Stomach (tissue), 9 donors: ENCODE data around the gene SKP1. TPM values are rescaled to one million over a fixed set of nuclear protein-coding genes. Genes with fewer than 3 reads are reported as not detected.
A peak's percentile ranks its signal among the peaks of the same experiment; 100 is the strongest.

ENCODE experiments used
- DNase-seq, 2 donors: peaks; one replicate each; pipeline versions ENCODE4 v3.0.0 to v3.0.0-alpha.2; 2013 to 2019
- H3K27ac ChIP-seq, 5 donors: fragments of 200-600 bp in 4 of 5; sonication (generic) in 4 of 5; one replicate each; pipeline ENCODE4 v1.5.1; 2013 to 2019; ENCODE audit warnings: mild to moderate bottlenecking in 1 of 5, moderate library complexity in 1 of 5
- H3K27me3 ChIP-seq, 3 donors: fragments of 200-600 bp; sonication (generic); one replicate each; pipeline ENCODE4 v1.5.1; 2017 to 2019; ENCODE audit warnings: mixed run types in 1 of 3
- H3K36me3 ChIP-seq, 4 donors: fragments of 200-600 bp; sonication (generic); 1 replicate in 3 of 4; 2 replicates in 1 of 4; pipeline ENCODE4 v1.5.1; 2016 to 2019
- H3K4me1 ChIP-seq, 4 donors: fragments of 200-600 bp; sonication (generic); one replicate each; pipeline ENCODE4 v1.5.1; 2016 to 2019
- H3K4me3 ChIP-seq, 4 donors: fragments of 200-600 bp; sonication (generic) in 3 of 4; one replicate each; pipeline ENCODE4 v1.5.1; 2016 to 2019; ENCODE audit warnings: mild to moderate bottlenecking in 1 of 4
- H3K9me3 ChIP-seq, 4 donors: fragments of 200-600 bp; sonication (generic); one replicate each; pipeline ENCODE4 v1.5.1; 2016 to 2019
- CTCF ChIP-seq, 7 experiments: fragments of 450-650 bp in 4 of 7; fragments of 200-600 bp in 3 of 7; sonication (generic) in 3 of 7; IDR thresholded peaks; one replicate each; pipeline ENCODE4 v1.5.1; 2016 to 2019; ENCODE audit warnings: antibody characterized with exemption in 7 of 7, control low read depth in 2 of 7, mild to moderate bottlenecking in 1 of 7
- EP300 ChIP-seq: sonication (generic); formaldehyde crosslinking; IDR thresholded peaks from one replicate; pipeline ENCODE4 v1.6.1; 2017; ENCODE audit warnings: antibody characterized with exemption
- POLR2A ChIP-seq, 4 donors: fragments of 450-650 bp; IDR thresholded peaks; one replicate each; pipeline ENCODE4 v1.6.1; 2016; ENCODE audit warnings: antibody characterized with exemption in 4 of 4, control low read depth in 2 of 4, mild to moderate bottlenecking in 1 of 4, moderate library complexity in 1 of 4
- POLR2AphosphoS5 ChIP-seq, 3 donors: sonication (generic); formaldehyde crosslinking; IDR thresholded peaks; one replicate each; pipeline ENCODE4 v1.6.1; 2016; ENCODE audit warnings: antibody characterized with exemption in 3 of 3
- WGBS, 5 donors: extraction: QIAGEN DNeasy Blood & Tissue Kit in 3 of 5; methylation state at CpG; one replicate each; pipeline versions ENCODE4 v1.1.5 to v1.1.7; 2013 to 2018; 5-methylcytosine and 5-hydroxymethylcytosine counted together
- intact Hi-C: fragments of 100-400 bp; cut with DNase I; formaldehyde crosslinking; loops from one replicate; pipeline ENCODE4 v1.15.1; 2023; ENCODE audit warnings: low total_unique reads
- polyA plus RNA-seq, 3 donors: library from polyadenylated mRNA; stranded (reverse); fragments of 200-250 nt; gene quantifications; one replicate each; pipeline ENCODE4 v1.2.3, GENCODE V29; 2013
- total RNA-seq, 5 donors: library from RNA; depleted of rRNA; stranded (reverse); fragments of >200 nt; gene quantifications; one replicate each; pipeline versions ENCODE4 v1.1.0 to v1.2.3, GENCODE V29; 2014 to 2016
- donor health status: healthy with polysubstance abuse.
- donor health status: Bipolar disorder and iron deficiency.
- donor health status: healthy.

Gene SKP1
- total and polyA plus RNA-seq, 8 donors: 18.1 to 590 (median 162) TPM

GRCh38 chr5:134112726-134113362 lies 63.9 kb downstream of the SKP1 start:
- no peak for DNase-seq
- TF ChIP-seq POLR2AphosphoS5 (IDR thresholded peaks at IDR 0.05): no peak
- TF ChIP-seq POLR2A (IDR thresholded peaks at IDR 0.05): no peak
- no peak overlapping the region for H3K27ac ChIP-seq
- whole genome bisulfite sequencing, 5 donors: 57 to 66% (median 61%) methylated on average over 12 to 18 of the region's 18 CpGs
- H3K9me3 ChIP-seq: no peaks in the 10 kb centered on the region
- H3K27me3 ChIP-seq: peaks cover 0 to 48% (median 11%) of the 10 kb centered on the region in 3 donors
- intact Hi-C loops: no loop called here
- peaks cover 20 to 25% (median 23%) of the 10 kb centered on the region in 4 donors for H3K4me1 ChIP-seq
- no peaks in the 10 kb centered on the region for H3K36me3 ChIP-seq
- H3K4me3 ChIP-seq: peak overlapping the region in 1 of 4 donors; percentile 53

DNA sequence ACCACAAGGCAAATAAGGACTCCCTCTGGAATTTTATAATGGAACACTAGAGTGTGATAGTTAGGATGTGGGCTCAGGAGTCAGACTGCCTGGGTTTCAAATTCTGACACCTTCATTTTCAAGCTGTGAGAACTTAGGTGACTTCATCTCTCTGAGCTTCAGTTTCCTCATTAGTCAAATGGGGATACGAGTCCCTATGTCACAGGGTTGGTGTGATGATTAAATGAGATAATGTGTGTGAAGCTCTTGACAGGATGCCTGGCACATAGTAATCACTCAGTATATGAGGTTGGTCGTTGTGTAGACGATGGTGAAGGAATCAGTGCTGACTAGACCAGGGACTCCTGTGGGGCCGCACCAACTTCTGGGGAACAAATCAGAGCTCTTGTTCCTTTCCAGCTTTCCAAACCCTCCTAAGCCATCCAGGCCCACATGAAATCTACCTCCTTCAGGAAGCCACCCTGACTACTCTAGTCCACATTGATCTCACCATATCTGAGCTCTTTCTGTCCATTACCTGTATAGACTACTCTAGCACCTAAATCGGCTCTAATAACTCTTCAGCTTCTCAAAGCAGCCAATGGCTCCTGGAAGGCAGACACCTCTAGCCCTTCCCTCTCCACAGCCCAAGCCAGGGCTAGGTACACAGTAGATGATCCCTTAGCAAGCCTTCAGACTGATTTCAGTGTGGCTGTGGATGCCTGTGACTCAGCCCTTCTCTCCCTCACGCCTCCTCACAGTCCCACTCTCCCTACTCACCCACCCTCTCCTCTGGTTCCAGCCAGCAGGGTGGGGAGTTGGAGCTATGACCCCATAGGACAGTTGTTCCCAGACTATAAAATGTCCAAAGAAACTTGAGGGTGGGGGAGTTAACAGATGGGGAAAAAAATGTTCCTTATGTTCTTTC lies 64.8 kb downstream of the SKP1 start:
- Histone ChIP-seq H3K9me3 (no peaks in the 10 kb centered on the region), H3K4me3 (no peak overlapping the region), H3K4me1 (peaks cover 20 to 25% (median 23%) of the 10 kb centered on the region in 4 donors), H3K27ac (no peak overlapping the region), H3K36me3 (no peaks in the 10 kb centered on the region), H3K27me3 (peaks cover 0 to 48% (median 11%) of the 10 kb centered on the region in 3 donors)
- no peak for TF ChIP-seq CTCF (IDR thresholded peaks at IDR 0.05)
- TF ChIP-seq POLR2A (IDR thresholded peaks at IDR 0.05): no peak
- no peak for TF ChIP-seq POLR2AphosphoS5 (IDR thresholded peaks at IDR 0.05)
- no peak for TF ChIP-seq EP300
- WGBS, 5 donors: 75 to 87% (median 86%) methylated on average over 6 of the region's 6 CpGs
- intact Hi-C loops: no loop called here
- no peak for DNase-seq

DNA sequence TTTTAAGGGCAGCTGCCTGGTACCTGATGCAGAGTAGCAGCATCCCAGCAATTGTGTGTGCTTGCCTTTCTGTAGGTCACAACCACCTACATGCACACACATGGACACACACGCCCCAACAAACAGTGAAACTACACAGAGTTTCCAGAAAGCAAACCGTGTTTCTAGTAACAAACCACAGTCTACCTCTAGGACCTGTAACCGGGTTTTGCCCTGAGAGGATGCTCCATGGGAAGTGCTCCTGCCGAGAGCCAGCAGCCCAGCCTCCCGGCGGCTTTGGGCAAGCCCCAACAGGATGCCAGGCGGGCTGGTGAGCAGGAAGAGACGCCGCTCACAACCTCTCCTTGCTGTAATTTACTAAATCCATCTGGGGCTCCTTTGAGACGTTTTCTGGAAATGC lies 66.4 kb downstream of the SKP1 start:
- no peaks in the 10 kb centered on the region for H3K36me3 ChIP-seq
- intact Hi-C loops: no loop called here
- TF ChIP-seq EP300 (no peak), POLR2AphosphoS5 (IDR thresholded peaks at IDR 0.05) (no peak), CTCF (IDR thresholded peaks at IDR 0.05) (no peak), POLR2A (IDR thresholded peaks at IDR 0.05) (no peak)
- no peak for DNase-seq
- no peak overlapping the region for H3K4me3 ChIP-seq
- H3K4me1 ChIP-seq: peaks cover 14 to 18% (median 17%) of the 10 kb centered on the region in 4 donors
- no peak overlapping the region for H3K27ac ChIP-seq
- peaks cover 0 to 39% (median 11%) of the 10 kb centered on the region in 3 donors for H3K27me3 ChIP-seq
- no peaks in the 10 kb centered on the region for H3K9me3 ChIP-seq
- WGBS, 5 donors: 67 to 82% (median 78%) methylated on average over 10 of the region's 10 CpGs

GRCh38 chr5:134107779-134108178 lies 69.0 kb downstream of the SKP1 start:
- DNase-seq: no peak
- Histone ChIP-seq H3K27me3 (peaks cover 0 to 25% (median 0%) of the 10 kb centered on the region in 3 donors), H3K9me3 (no peaks in the 10 kb centered on the region), H3K27ac (no peak overlapping the region), H3K4me3 (no peak overlapping the region), H3K36me3 (no peaks in the 10 kb centered on the region), H3K4me1 (no peaks in the 10 kb centered on the region)
- 87 to 99% (median 97%) methylated on average over 3 of the region's 3 CpGs for WGBS, 5 donors
- TF ChIP-seq POLR2A (IDR thresholded peaks at IDR 0.05) (no peak), CTCF (IDR thresholded peaks at IDR 0.05) (no peak), EP300 (no peak), POLR2AphosphoS5 (IDR thresholded peaks at IDR 0.05) (no peak)
- intact Hi-C loops: no loop called here
